ENCODE results near the gene SDS. TPM values are rescaled to one million over a fixed set of nuclear protein-coding genes. Genes with fewer than 3 reads are reported as not detected.
"Not testable (repeated sequence)": the region's sequence is repeated elsewhere in the genome, so short reads cannot be mapped to it uniquely, and the experiment has no call there.

The SDS gene
- total RNA-seq, 2 donors from 2014 or later, result 0.62 to 0.83 TPM

GRCh38 chr12:113365639-113366395, 37.9 kb downstream of the SDS start:
- intact Hi-C loops (cut with DNase I), result no loop called here
- DNase-seq (ENCODE audit: low spot score), result no peak

- intact Hi-C loops (cut with DNase I), result no loop called here
These were observed 39.0 kb downstream of the SDS start for GRCh38 chr12:113364698-113365097.

DNA sequence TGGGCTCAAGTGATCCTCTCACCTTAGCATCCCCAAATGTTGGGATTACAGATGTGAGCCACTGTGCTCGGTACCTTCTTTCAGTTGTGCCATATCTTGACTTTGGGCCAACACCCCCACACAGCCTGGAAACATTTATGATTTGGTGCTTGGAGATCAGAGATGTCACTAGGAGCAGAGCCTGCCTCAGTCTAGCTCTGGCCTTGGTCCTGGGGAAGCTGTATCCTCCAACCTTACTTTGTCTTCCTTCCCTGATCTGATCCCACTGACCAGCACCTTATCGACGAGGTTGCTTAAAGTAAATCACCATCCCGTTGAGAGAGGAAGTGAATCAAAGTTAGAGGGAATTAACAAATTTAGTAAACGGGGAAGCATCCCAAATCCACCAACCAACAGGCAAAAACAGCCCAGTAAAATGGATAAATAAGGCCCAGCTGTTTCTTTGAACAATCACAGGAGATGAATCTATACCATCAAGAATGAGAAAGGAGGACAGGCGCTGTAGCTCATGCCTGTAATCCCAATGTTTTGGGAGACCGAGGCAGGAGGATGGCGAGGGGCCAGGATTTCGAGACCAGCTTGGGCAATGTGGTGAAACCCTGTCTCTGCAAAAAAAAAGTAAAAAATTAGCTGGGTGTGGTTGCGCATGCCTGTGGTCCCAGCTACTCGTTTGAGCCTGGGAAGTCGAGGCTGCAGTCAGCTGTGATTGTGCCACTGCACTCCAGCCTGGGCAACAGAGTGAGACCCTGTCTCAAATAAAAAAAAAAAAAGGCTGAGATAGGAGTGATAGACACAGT, 41.9 kb downstream of the SDS start:
- intact Hi-C loops (cut with DNase I), result no loop called here
- DNase-seq (ENCODE audit: low spot score), result no peak

More at GRCh38 chr12:113364698-113365097, 39.0 kb downstream of the SDS start:
- no peak for DNase-seq (ENCODE audit: low spot score)

- intact Hi-C loops (cut with DNase I), result loop anchor here in 1 of 2 donors (5.0 kb wide), 1 partner anchor 552 kb away; no protein-coding TSS in a partner anchor
- no peak for DNase-seq (ENCODE audit: low spot score)
These were observed 43.5 kb downstream of the SDS start for GRCh38 chr12:113359939-113360748.

DNA sequence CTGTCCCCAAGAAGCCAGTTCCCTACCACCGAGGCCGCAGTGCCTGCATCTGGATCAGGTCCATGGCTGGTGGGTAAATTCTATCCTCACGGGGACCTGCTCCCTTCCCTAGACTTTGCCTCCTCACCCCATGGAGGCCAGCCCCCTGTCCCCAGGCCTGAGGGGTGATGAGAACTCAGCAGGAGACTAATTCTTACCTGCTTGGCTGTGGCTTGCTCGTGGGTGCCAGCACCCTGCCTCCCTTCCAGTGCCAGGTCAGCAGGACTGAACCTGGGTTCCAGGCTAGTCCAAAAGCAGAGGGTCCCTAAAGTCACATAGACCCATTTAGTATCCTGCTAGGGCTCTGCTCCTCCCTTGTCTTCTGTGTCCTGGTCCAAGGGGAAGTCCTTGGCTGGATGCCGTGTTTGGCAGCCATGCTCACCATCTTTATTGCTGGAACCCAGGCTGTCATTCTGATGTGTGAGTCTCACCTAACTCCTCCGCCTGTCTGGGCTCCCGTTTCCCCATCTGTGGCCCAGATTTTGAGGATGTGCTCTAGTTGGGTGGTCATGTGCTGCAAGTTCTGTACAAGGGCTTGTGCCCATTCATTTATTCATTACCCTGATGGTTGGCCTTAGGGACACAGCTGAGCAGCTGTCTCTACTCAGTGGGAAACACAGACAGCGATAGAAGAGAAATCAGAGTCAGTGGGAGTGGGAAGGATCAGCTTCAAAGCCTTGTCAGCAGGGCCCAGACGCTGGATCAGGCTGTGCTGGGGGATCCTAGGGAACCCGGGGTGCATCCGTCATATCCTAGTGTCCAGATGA, 44.4 kb downstream of the SDS start:
- peak; percentile 89 for DNase-seq (ENCODE audit: low spot score)
- intact Hi-C loops (cut with DNase I), result loop anchor here in 1 of 2 donors (5.0 kb wide), 1 partner anchor 553 kb away; no protein-coding TSS in a partner anchor

DNA sequence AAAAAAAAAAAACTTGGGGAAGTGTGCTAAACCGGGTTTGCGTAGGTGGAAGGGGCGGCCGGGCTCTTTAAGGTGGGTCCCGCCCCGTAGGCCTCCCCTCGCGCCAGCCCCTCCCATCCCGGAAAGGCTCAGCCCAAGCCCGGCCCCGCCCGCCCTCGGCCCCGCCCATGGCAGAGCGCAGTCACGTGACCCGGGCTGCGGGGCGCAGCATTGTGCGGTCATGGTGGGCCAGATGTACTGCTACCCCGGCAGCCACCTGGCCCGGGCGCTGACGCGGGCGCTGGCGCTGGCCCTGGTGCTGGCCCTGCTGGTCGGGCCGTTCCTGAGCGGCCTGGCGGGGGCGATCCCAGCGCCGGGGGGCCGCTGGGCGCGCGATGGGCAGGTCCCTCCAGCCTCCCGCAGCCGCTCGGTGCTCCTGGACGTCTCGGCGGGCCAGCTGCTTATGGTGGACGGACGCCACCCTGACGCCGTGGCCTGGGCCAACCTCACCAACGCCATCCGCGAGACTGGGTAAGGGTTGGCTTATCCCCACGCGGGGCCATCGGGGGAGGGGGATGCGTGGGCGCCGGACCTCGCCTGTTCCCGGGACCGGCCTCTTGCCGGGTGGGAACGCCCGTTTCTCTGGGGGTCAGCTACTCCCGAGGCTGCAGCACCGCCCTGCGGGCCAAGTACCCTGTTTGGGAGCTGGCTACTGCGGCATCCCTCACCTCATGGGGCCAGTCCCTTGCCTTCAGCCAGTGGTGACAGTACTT, 45.1 kb downstream of the SDS start, which contains the start of gene PLBD2:
PLBD2 (plus strand) TSS at position 207 of the 752 bp plus-strand sequence; CDS start at position 221, 14 bp downstream.
- DNase-seq (ENCODE audit: low spot score), result peak; percentile 98
- intact Hi-C loops (cut with DNase I), result loop anchor here in 1 of 2 donors (5.0 kb wide), 1 partner anchor 554 kb away; no protein-coding TSS in a partner anchor

DNA sequence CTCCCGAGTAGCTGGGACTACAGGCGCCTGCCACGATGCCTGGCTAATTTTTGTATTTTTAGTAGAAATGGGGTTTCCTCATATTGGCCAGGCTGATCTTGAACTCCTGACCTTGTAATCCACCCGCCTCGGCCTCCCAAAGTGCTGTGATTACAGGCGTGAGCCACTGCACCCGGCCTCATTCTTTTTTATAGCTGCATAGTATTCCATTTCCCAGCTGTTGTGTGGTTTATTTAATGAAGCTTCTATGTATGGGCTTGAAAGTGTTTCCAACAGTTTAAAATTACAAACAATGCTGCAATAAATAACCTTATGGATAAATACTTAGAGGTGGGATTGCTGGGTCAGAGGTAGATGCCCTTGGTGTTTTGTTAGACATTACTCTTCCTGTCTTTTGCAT, 49.5 kb downstream of the SDS start:
- intact Hi-C loops (cut with DNase I); DNase-seq (ENCODE audit: low spot score): not testable (repeated sequence)

GRCh38 chr12:113351089-113351488, 52.6 kb downstream of the SDS start:
- intact Hi-C loops (cut with DNase I), result no loop called here
- no peak for DNase-seq (ENCODE audit: low spot score)

DNA sequence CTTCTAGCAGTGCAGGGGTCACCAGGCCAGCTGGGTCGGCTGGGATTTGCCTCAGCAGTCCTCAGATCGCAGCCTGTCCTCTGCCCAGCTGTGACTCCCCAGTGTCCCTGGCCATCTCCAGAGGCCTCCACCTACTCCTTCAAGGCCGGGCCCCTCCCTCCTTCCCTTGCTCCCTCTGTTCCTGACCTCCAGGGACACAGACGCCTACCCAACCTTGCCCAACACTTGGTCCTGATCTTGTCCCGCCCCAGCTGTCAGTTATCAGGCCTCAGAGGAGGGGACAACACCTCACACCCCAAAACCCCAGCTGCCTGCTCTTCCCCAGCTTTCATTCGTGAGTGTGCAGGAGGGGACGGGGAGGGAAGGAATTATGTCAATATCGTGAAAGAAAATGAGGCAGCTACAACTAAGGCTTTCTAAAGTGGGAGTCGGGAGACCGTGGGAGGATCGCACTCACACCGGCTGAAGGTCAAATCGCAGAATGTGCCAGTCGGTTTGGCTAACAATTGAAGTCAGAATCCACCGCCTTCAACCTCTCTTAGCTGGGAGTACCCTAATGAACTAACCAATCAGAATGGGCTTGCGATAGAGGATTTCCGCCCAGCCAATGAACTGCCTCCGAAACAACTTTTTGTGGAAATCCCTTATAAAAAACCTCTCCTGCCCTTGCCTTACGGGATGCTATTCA, 54.7 kb downstream of the SDS start:
- intact Hi-C loops (cut with DNase I), result no loop called here
- DNase-seq (ENCODE audit: low spot score), result no peak

GRCh38 chr12:113347892-113348291, 55.8 kb downstream of the SDS start:
- DNase-seq (ENCODE audit: low spot score), result no peak
- intact Hi-C loops (cut with DNase I), result no loop called here

DNA sequence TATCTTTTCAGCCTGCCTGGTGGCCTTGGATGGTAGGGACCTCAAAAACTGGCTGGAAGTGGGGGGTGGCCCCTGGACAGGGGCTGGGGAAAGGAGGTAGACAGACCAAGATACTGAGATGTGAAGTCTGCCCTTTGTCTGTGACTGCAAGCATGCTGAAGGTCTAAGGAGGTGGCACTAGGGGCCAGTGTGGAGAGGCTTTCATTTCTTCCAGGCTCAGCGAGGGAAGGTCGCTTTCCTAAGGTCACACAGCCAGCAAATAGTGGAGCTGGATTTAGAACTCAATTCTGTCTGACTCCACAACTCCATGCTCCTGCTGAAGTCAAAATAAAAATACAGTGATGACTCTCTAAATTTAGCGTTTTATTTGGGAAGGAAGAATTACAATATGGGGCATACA, 56.6 kb downstream of the SDS start:
- no peak for DNase-seq (ENCODE audit: low spot score)
- intact Hi-C loops (cut with DNase I), result no loop called here

GRCh38 chr12:113346353-113346752, 57.3 kb downstream of the SDS start:
- no peak for DNase-seq (ENCODE audit: low spot score)
- intact Hi-C loops (cut with DNase I), result no loop called here

- intact Hi-C loops (cut with DNase I), result no loop called here
- no peak for DNase-seq (ENCODE audit: low spot score)
These were observed 58.4 kb downstream of the SDS start for GRCh38 chr12:113345318-113345717.
